Right lobe of liver (tissue), 4 donors: ENCODE data around the gene SH3PXD2A.

Experiments
- CTCF ChIP-seq, 4 donors: fragments of 200-600 bp in 3 of 4; fragments of 450-650 bp in 1 of 4; IDR thresholded peaks; one replicate each; pipeline versions ENCODE4 v1.5.1 to v1.8.0; 2016 to 2022; ENCODE audit warnings: antibody characterized with exemption in 4 of 4, mild to moderate bottlenecking in 2 of 4
- POLR2A ChIP-seq: fragments of 450-650 bp; IDR thresholded peaks from one replicate; pipeline ENCODE4 v1.6.1; 2017; ENCODE audit warnings: antibody characterized with exemption, mild to moderate bottlenecking
- donor health status: DM: no; HTN: no; CAD: no.
- donor health status: DM: no; HTN: no; CAD: no.
- donor health status: DM: no; HTN: yes; CAD: no.

GRCh38 chr10:103676058-103676785 is 179.2 kb downstream of the SH3PXD2A start:
- TF ChIP-seq CTCF (IDR thresholded peaks at IDR 0.05) (no peak), POLR2A (no peak)
